IMR-90 (cell line): ENCODE data around the gene OSTF1. TPM values are rescaled to one million over a fixed set of nuclear protein-coding genes. Genes with fewer than 3 reads are reported as not detected.

Experiments used
- ATAC-seq: fragments of 200-7000 bp; cut with Tn5 transposase; 2 replicates; pipeline ENCODE4 v1.9.1; 2020; ENCODE audit warnings: low read depth, mild to moderate bottlenecking, moderate library complexity
- BruUV-seq: library from RNA; stranded (reverse); fragments of 400-500 nt; replicated peaks from 2 replicates; lab custom pipeline; 2021; lab: Mats Ljungman, UMichigan
- CTCF ChIA-PET: fragments of 300-600 bp; formaldehyde crosslinking; extraction: SDS; loops from one replicate; lab custom pipeline; 2021; ENCODE audit warnings: antibody characterized with exemption; lab: Yijun Ruan, JAX
- POLR2A ChIA-PET: fragments of 300-600 bp; sonication (Branson Sonifier 250); formaldehyde crosslinking; loops from one replicate; lab custom pipeline; 2022; ENCODE audit warnings: antibody characterized with exemption; ENCODE audit not compliant: unreplicated experiment; lab: Charles Lee
- DNase-seq: peaks from one replicate; pipeline ENCODE4 v3.0.0; 2013
- H2AFZ ChIP-seq: replicated peaks from 2 replicates; pipeline ENCODE3; 2013; ENCODE audit warnings: low read length, mild to moderate bottlenecking; ENCODE audit not compliant: poor library complexity
- H2AK5ac ChIP-seq: 2 replicates; pipeline ENCODE4 v1.6.1; 2013; ENCODE audit warnings: low read depth, low read length, inconsistent platforms
- H2AK9ac ChIP-seq: replicated peaks from 2 replicates; pipeline ENCODE3; 2013; ENCODE audit warnings: mild to moderate bottlenecking, low read depth, low read length, moderate library complexity; ENCODE audit not compliant: poor library complexity
- H2BK120ac ChIP-seq: 2 replicates; pipeline ENCODE4 v1.6.1; 2013; ENCODE audit warnings: low read depth, low read length, inconsistent platforms
- H2BK15ac ChIP-seq: 3 replicates; pipeline ENCODE4 v1.6.1; 2013; ENCODE audit warnings: low read depth, low read length, inconsistent platforms
- H2BK20ac ChIP-seq: 2 replicates; pipeline ENCODE4 v1.6.1; 2013; ENCODE audit warnings: low read depth, mild to moderate bottlenecking, inconsistent platforms, low read length, moderate library complexity
- H2BK5ac ChIP-seq: 2 replicates; pipeline ENCODE4 v1.6.1; 2013; ENCODE audit warnings: mild to moderate bottlenecking, low read depth, low read length, inconsistent platforms; ENCODE audit not compliant: poor library complexity, severe bottlenecking
- H3K14ac ChIP-seq: replicated peaks from 2 replicates; pipeline ENCODE4 v1.6.1; 2013; ENCODE audit warnings: low read depth, low read length, inconsistent platforms
- H3K18ac ChIP-seq: 2 replicates; pipeline ENCODE4 v1.6.1; 2013; ENCODE audit warnings: low read depth, low read length, control low read depth
- H3K23ac ChIP-seq: 2 replicates; pipeline ENCODE4 v1.6.1; 2013; ENCODE audit warnings: low read depth, low read length, inconsistent platforms
- H3K27ac ChIP-seq: 2 replicates; pipeline ENCODE4 v1.5.1; 2013; ENCODE audit warnings: mild to moderate bottlenecking, control low read depth, low read length; ENCODE audit not compliant: insufficient read depth
- H3K27me3 ChIP-seq: 2 replicates; pipeline ENCODE4 v1.6.1; 2013; ENCODE audit warnings: low read length; ENCODE audit not compliant: control insufficient read depth, insufficient read depth
- H3K36me3 ChIP-seq: 2 replicates; pipeline ENCODE4 v1.6.1; 2013; ENCODE audit warnings: low read length, mixed read lengths; ENCODE audit not compliant: control insufficient read depth, insufficient read depth
- H3K4ac ChIP-seq: 2 replicates; pipeline ENCODE4 v1.6.1; 2013; ENCODE audit warnings: low read depth, low read length, inconsistent platforms
- H3K4me1 ChIP-seq: 2 replicates; pipeline ENCODE4 v1.6.1; 2013; ENCODE audit warnings: low read length, mixed read lengths; ENCODE audit not compliant: control insufficient read depth, insufficient read depth
- H3K4me2 ChIP-seq: 2 replicates; pipeline ENCODE4 v1.6.1; 2013; ENCODE audit warnings: low read depth, mild to moderate bottlenecking, control low read depth, low read length, moderate library complexity
- H3K4me3 ChIP-seq: 2 replicates; pipeline ENCODE4 v1.5.1; 2013; ENCODE audit warnings: low read depth, mild to moderate bottlenecking, control low read depth, low read length, moderate library complexity; ENCODE audit not compliant: insufficient read depth
- H3K56ac ChIP-seq: 2 replicates; pipeline ENCODE4 v1.6.1; 2013; ENCODE audit warnings: low read length, inconsistent platforms; ENCODE audit not compliant: insufficient read depth; ENCODE audit errors: extremely low read depth
- H3K79me1 ChIP-seq, 2 experiments: 2 replicates each; pipeline ENCODE4 v1.6.1; 2013; ENCODE audit warnings: low read length in 2 of 2, inconsistent platforms in 1 of 2, low read depth in 1 of 2
- H3K9ac ChIP-seq: 2 replicates; pipeline ENCODE4 v1.6.1; 2013; ENCODE audit warnings: low read depth, low read length, control low read depth
- H3K9me1 ChIP-seq: 2 replicates; pipeline ENCODE4 v1.6.1; 2013; ENCODE audit warnings: low read length, inconsistent platforms; ENCODE audit not compliant: insufficient read depth
- H3K9me3 ChIP-seq: 2 replicates; pipeline ENCODE4 v1.6.1; 2013; ENCODE audit warnings: low read length; ENCODE audit not compliant: control insufficient read depth, insufficient read depth
- H4K20me1 ChIP-seq: 2 replicates; pipeline ENCODE4 v1.6.1; 2013; ENCODE audit warnings: low read length, inconsistent platforms; ENCODE audit not compliant: insufficient read depth
- H4K5ac ChIP-seq: 2 replicates; pipeline ENCODE4 v1.6.1; 2013; ENCODE audit warnings: mild to moderate bottlenecking, low read depth, low read length, control low read depth
- H4K8ac ChIP-seq, 2 experiments: 2 replicates each; pipeline ENCODE4 v1.6.1; 2013; ENCODE audit warnings: low read depth in 2 of 2, low read length in 2 of 2, control low read depth in 1 of 2, inconsistent platforms in 1 of 2
- H4K91ac ChIP-seq: 2 replicates; pipeline ENCODE4 v1.6.1; 2013; ENCODE audit warnings: low read depth, low read length, inconsistent platforms; ENCODE audit not compliant: insufficient read depth
- CEBPB ChIP-seq: IDR thresholded peaks from 2 replicates; pipeline ENCODE4 v1.6.1; 2012; ENCODE audit warnings: low read depth, low read length, improper control_type of control experiment
- MAFK ChIP-seq: IDR thresholded peaks from 2 replicates; pipeline ENCODE4 v1.6.1; 2012; ENCODE audit warnings: low read depth, low read length, improper control_type of control experiment
- NFE2L2 ChIP-seq: fragments of 150-350 bp; IDR thresholded peaks from 2 replicates; pipeline ENCODE4 v1.6.1; 2016; ENCODE audit warnings: low read depth, mild to moderate bottlenecking, low read length
- POLR2A ChIP-seq: IDR thresholded peaks from 2 replicates; pipeline ENCODE4 v1.6.1; 2012; ENCODE audit warnings: mild to moderate bottlenecking, low read depth, low read length
- RAD21 ChIP-seq: IDR thresholded peaks from 2 replicates; pipeline ENCODE4 v1.6.1; 2012; ENCODE audit warnings: low read length, improper control_type of control experiment
- RCOR1 ChIP-seq: IDR thresholded peaks from 2 replicates; pipeline ENCODE4 v1.6.1; 2012; ENCODE audit warnings: mild to moderate bottlenecking, low read length, improper control_type of control experiment; ENCODE audit not compliant: insufficient replicate concordance
- WGBS, 2 experiments: methylation state at CpG; one replicate each; pipeline versions ENCODE4 v1.1.5 to v1.1.7; 2013; ENCODE audit warnings: missing lambda C conversion rate in 2 of 2; ENCODE audit not compliant: insufficient read length in 1 of 2; ENCODE audit errors: extremely low coverage in 2 of 2; 5-methylcytosine and 5-hydroxymethylcytosine counted together
- dilution Hi-C: fragments of 300-500 bp; cut with HindIII; formaldehyde crosslinking; loops from one replicate; pipeline ENCODE4 v1.14.3; 2018; ENCODE audit warnings: low sequenced_read_pairs; ENCODE audit not compliant: unreplicated experiment
- in situ Hi-C: fragments of 300-500 bp; cut with MboI; formaldehyde crosslinking; loops from 3 replicates; pipeline ENCODE4 v1.14.3; 2019; ENCODE audit warnings: low sequenced_read_pairs, inconsistent platforms, mixed read lengths
- intact Hi-C: fragments of 100-400 bp; cut with micrococcal nuclease; formaldehyde crosslinking; loops from 2 replicates; pipeline ENCODE4 v1.10.0; 2022
- polyA plus RNA-seq, 3 experiments: library from polyadenylated mRNA; depleted of rRNA; stranded (reverse); fragments of >200 nt; gene quantifications; 2 replicates each; pipeline ENCODE4 v1.2.3, GENCODE V29; 2012; ENCODE audit warnings: low replicate concordance in 1 of 3
- total RNA-seq: library from RNA; depleted of rRNA; stranded (reverse); fragments of >200 nt; gene quantifications from 2 replicates; pipeline ENCODE4 v1.2.3, GENCODE V29; 2012

The OSTF1 gene
- total and polyA plus RNA-seq, 2 of the 4 experiments (the other 2 are of a cell fraction), result 17.1 to 41.6 TPM

DNA sequence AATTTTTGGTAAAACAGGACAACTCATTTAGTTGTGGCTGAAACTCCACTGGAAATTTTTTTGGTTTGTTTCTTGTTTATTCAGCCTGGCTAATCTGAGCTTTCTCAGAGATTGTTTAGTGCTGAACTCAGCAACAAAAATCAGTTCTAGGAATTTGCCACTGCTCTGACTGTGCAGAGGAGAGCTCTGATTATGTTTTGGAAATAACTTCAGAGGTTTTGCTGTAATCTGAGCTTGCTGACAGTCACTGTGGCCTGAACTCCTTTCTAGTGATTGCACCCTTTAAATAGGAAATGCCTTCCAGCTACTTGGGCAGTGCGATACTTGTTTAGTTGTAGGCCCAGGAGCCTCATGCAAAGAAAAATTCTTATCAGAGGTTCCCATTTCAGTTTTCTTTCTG, 60.2 kb downstream of the OSTF1 start:
- ATAC-seq, result peak; percentile 97
- intact Hi-C loops, result loop anchor here (1.0 to 5.0 kb wide), 3 partner anchors 41 to 110 kb away; no protein-coding TSS in a partner anchor
- POLR2A ChIA-PET, result interaction anchor here (0.5 kb wide), 1 partner anchor 48 kb away, joined by 4 read pairs; no protein-coding TSS in a partner anchor

More for the DNA sequence above, 60.2 kb downstream of the OSTF1 start:
- Histone ChIP-seq H2BK20ac (no peak overlapping the region), H4K91ac (no peak overlapping the region), H4K20me1 (no peaks in the 10 kb centered on the region; the same call in 1 of the 2 replicates), H2BK5ac (peak overlapping the region; percentile 75), H3K9me1 (peaks cover 10% of the 10 kb centered on the region), H3K23ac (no peak overlapping the region), H3K4me1 (peaks cover 6% of the 10 kb centered on the region), H2BK120ac (no peak overlapping the region), H2BK15ac (no peak overlapping the region), H3K27me3 (no peaks in the 10 kb centered on the region), H4K5ac (peak overlapping the region; percentile 35; the same call in 1 of the 2 replicates), H3K27ac (no peak overlapping the region), H3K9me3 (no peaks in the 10 kb centered on the region), H3K56ac (no peak overlapping the region), H3K18ac (no peak overlapping the region), H3K4me3 (no peak overlapping the region), H3K4me2 (no peak overlapping the region), H3K79me1 (0 out of 4 replicates have a peak, but pooled peaks cover 0 to 6% of the 10 kb centered on the region in 2 experiments), H3K4ac (no peak overlapping the region), H3K9ac (no peak overlapping the region), H2AK5ac (no peak overlapping the region), H2AK9ac (no peak overlapping the region), H3K36me3 (0 out of 2 replicates have a peak, but pooled peaks cover 2% of the 10 kb centered on the region), H2AFZ (no peak overlapping the region), H3K14ac (no peak overlapping the region), H4K8ac (no peak overlapping the region)
- WGBS, 2 experiments, result no CpG with 5 or more reads among the region's 1 CpG
- dilution Hi-C loops (no loop called here), in situ Hi-C loops (no loop called here)
- CTCF ChIA-PET, result interaction anchor here (0.5 to 0.6 kb wide), 2 partner anchors 42 to 142 kb away, joined by 3 read pairs; no protein-coding TSS in a partner anchor
- BruUV-seq, result no TSS peak
- DNase-seq, result peak; percentile 95
- TF ChIP-seq CEBPB (peak; percentile 34; the same call in 1 of the 2 replicates), RCOR1 (peak; percentile 76), RAD21 (no peak), NFE2L2 (no peak; the same call in 1 of the 2 replicates), MAFK (peak; percentile 94), POLR2A (no peak)
